NCI-H1417 treated with DMSO at 0.1 percent for 48 hours (cell line): ENCODE measurements around the gene ZNF711.
"Not testable (repeated sequence)": the region's sequence is repeated elsewhere in the genome, so short reads cannot be mapped to it uniquely, and the experiment has no call there.

Experiments
- DNase-seq: peaks from one replicate; lab custom pipeline; 2025; lab: John Stamatoyannopoulos, UW

The ZNF711 gene

GRCh38 chrX:85243761-85244449 lies at the start of gene ZNF711, which contains the start of gene SATL1:
Gene ZNF711, plus strand, starts transcription at chrX:85243991. Its CDS starts 3,582 bp downstream, at chrX:85247573.
Gene SATL1, minus strand, starts transcription at chrX:85243779. Its CDS starts 134,811 bp downstream, at chrX:85108968.
- peak; percentile 93 for DNase-seq

GRCh38 chrX:85196319-85196718 lies 47.5 kb upstream of the ZNF711 start:
- DNase-seq: no peak

GRCh38 chrX:85203461-85203970 lies 40.3 kb upstream of the ZNF711 start:
- DNase-seq: no peak

- no peak for DNase-seq
These were observed 29.8 kb upstream of the ZNF711 start for GRCh38 chrX:85213792-85214530.

- DNase-seq: no peak
These were observed 27.8 kb upstream of the ZNF711 start for GRCh38 chrX:85215946-85216345.

- DNase-seq: no peak
These were observed 22.4 kb upstream of the ZNF711 start for GRCh38 chrX:85221361-85221760.

GRCh38 chrX:85223359-85223758 lies 20.4 kb upstream of the ZNF711 start:
- no peak for DNase-seq

GRCh38 chrX:85243155-85243554 lies 636 bp upstream of the ZNF711 start:
- DNase-seq: no peak

GRCh38 chrX:85244450-85245211 lies 840 bp downstream of the ZNF711 start:
- peak; percentile 37 for DNase-seq

- DNase-seq: not testable (repeated sequence)
These were observed 41.5 kb downstream of the ZNF711 start for GRCh38 chrX:85285286-85285685.

- DNase-seq: no peak
These were observed 45.4 kb downstream of the ZNF711 start for GRCh38 chrX:85288992-85289723.

- DNase-seq: no peak
These were observed 59.8 kb downstream of the ZNF711 start for GRCh38 chrX:85303544-85303943.

GRCh38 chrX:85309717-85310116 lies 65.9 kb downstream of the ZNF711 start:
- DNase-seq: no peak

- not testable (repeated sequence) for DNase-seq
These were observed 67.6 kb downstream of the ZNF711 start for GRCh38 chrX:85311348-85311747.
